K562 (cell line): ENCODE data around the gene DHRS12. TPM values are rescaled to one million over a fixed set of nuclear protein-coding genes. Genes with fewer than 3 reads are reported as not detected.

Experiments
- ATAC-seq: fragments of 200-7000 bp; cut with Tn5 transposase; 3 replicates; pipeline ENCODE4 v1.9.1; 2020; ENCODE audit warnings: moderate library complexity
- BruUV-seq: library from RNA; stranded (reverse); fragments of 400-500 nt; replicated peaks from 2 replicates; lab custom pipeline; 2021; lab: Mats Ljungman, UMichigan
- CTCF ChIA-PET: fragments of 300-600 bp; formaldehyde crosslinking; extraction: SDS; loops from one replicate; lab custom pipeline; 2021; ENCODE audit warnings: low intra/inter-chr PET ratio; lab: Yijun Ruan, JAX
- POLR2A ChIA-PET: fragments of 300-600, 350-650 bp; sonication (Branson Sonifier 250); formaldehyde crosslinking; extraction: SDS; loops from one replicate; lab custom pipeline; 2021; ENCODE audit warnings: antibody characterized with exemption, inconsistent platforms; lab: Yijun Ruan, JAX
- DNase-seq, 4 experiments: peaks; one replicate each; pipeline versions ENCODE4 v3.0.0 to v3.0.0-alpha.2; 2011 to 2018; ENCODE audit warnings: low spot score in 3 of 4, mixed read lengths in 3 of 4; ENCODE audit errors: extremely low read depth in 1 of 4
- FAIRE-seq: peaks from 2 replicates; lab custom pipeline; 2011; peaks lifted over from hg19 to GRCh38; lab: Jason Lieb, UNC
- H2AFZ ChIP-seq: 2 replicates; pipeline ENCODE4 v1.6.0; 2011; ENCODE audit warnings: low read depth, low read length, control low read depth, inconsistent platforms
- H3K27ac ChIP-seq: fragments of 200-600 bp; 3 replicates; pipeline ENCODE4 v1.8.0; 2011; ENCODE audit warnings: low read depth, mild to moderate bottlenecking, control low read depth, inconsistent platforms, low read length, moderate library complexity, mixed read lengths; ENCODE audit errors: extremely low read depth
- H3K27me3 ChIP-seq, 2 experiments: fragments of 300-600 bp in 1 of 2; 2 replicates in 1 of 2; 3 replicates in 1 of 2; pipeline versions ENCODE4 v1.6.0 to v1.8.0; 2011; ENCODE audit warnings: inconsistent platforms in 2 of 2, low read length in 2 of 2, mild to moderate bottlenecking in 1 of 2, mixed read lengths in 1 of 2, moderate library complexity in 1 of 2; ENCODE audit not compliant: control insufficient read depth in 2 of 2, insufficient read depth in 2 of 2
- H3K36me3 ChIP-seq: fragments of 300-600 bp; 3 replicates; pipeline ENCODE4 v1.8.0; 2011; ENCODE audit warnings: mild to moderate bottlenecking, low read length, inconsistent platforms; ENCODE audit not compliant: control insufficient read depth, insufficient read depth
- H3K4me1 ChIP-seq, 2 experiments: fragments of 200-600 bp in 1 of 2; replicated peaks in 1 of 2; 2 replicates in 1 of 2; 3 replicates in 1 of 2; pipeline versions ENCODE4 v1.5.1 to v1.8.0; 2011; ENCODE audit warnings: inconsistent platforms in 2 of 2, low read length in 2 of 2, mild to moderate bottlenecking in 1 of 2, mixed read lengths in 1 of 2, moderate library complexity in 1 of 2; ENCODE audit not compliant: control insufficient read depth in 2 of 2, insufficient read depth in 2 of 2
- H3K4me2 ChIP-seq: 2 replicates; pipeline ENCODE4 v1.6.1; 2011; ENCODE audit warnings: low read length, control low read depth, inconsistent platforms, mixed read lengths; ENCODE audit not compliant: insufficient read depth
- H3K4me3 ChIP-seq: fragments of 200-600 bp; sonication (generic), shearing (Covaris generic); 2 replicates; pipeline ENCODE4 v1.5.1; 2016; ENCODE audit warnings: control low read depth, inconsistent platforms
- H3K79me2 ChIP-seq: fragments of 200-600 bp; 3 replicates; pipeline ENCODE4 v1.8.0; 2011; ENCODE audit warnings: low read length, inconsistent platforms; ENCODE audit not compliant: control insufficient read depth, insufficient read depth
- H3K9ac ChIP-seq, 2 experiments: 2 replicates each; pipeline versions ENCODE4 v1.6.0 to v1.6.1; 2011; ENCODE audit warnings: low read depth in 2 of 2, low read length in 2 of 2, control low read depth in 1 of 2, inconsistent platforms in 1 of 2, mild to moderate bottlenecking in 1 of 2, mixed read lengths in 1 of 2; ENCODE audit not compliant: insufficient read depth in 1 of 2
- H3K9me1 ChIP-seq: one replicate; pipeline ENCODE4 v1.6.0; 2011; ENCODE audit warnings: inconsistent platforms, mild to moderate bottlenecking, low read length, moderate library complexity; ENCODE audit not compliant: control insufficient read depth, insufficient read depth
- H3K9me3 ChIP-seq: replicated peaks from 2 replicates; pipeline ENCODE4 v1.5.1; 2011; ENCODE audit warnings: low read depth, low read length, inconsistent platforms; ENCODE audit not compliant: control insufficient read depth, insufficient read depth
- H4K20me1 ChIP-seq: replicated peaks from 2 replicates; pipeline ENCODE4 v1.6.1; 2011; ENCODE audit warnings: low read length, inconsistent platforms, mixed read lengths; ENCODE audit not compliant: control insufficient read depth, insufficient read depth
- ARID1B ChIP-seq: fragments of 450-650 bp; IDR thresholded peaks from 2 replicates; pipeline ENCODE4 v1.6.1; 2016; ENCODE audit warnings: antibody characterized with exemption, mild to moderate bottlenecking, inconsistent platforms
- BRD4 ChIP-seq: fragments of 200-600 bp; sonication (generic); IDR thresholded peaks from 2 replicates; pipeline ENCODE4 v1.6.1; 2017; ENCODE audit warnings: inconsistent platforms
- BRF2 ChIP-seq: IDR thresholded peaks from 3 replicates; pipeline ENCODE4 v1.6.1; 2011; ENCODE audit warnings: borderline replicate concordance, mild to moderate bottlenecking; ENCODE audit not compliant: insufficient read length, insufficient read depth
- CCAR2 ChIP-seq: fragments of 200-400 bp; formaldehyde crosslinking; IDR thresholded peaks from 2 replicates; pipeline ENCODE4 v1.6.1; 2017; ENCODE audit warnings: mild to moderate bottlenecking, low read depth, low read length
- CEBPB ChIP-seq: fragments of 450-650 bp; IDR thresholded peaks from 2 replicates; pipeline ENCODE4 v1.6.1; 2016; ENCODE audit warnings: missing genetic modification characterization, missing compliant biosample characterization
- CREB1 ChIP-seq, 2 experiments: sonication (generic) in 1 of 2; formaldehyde crosslinking in 1 of 2; IDR thresholded peaks; 2 replicates each; pipeline versions ENCODE4 v1.6.1 to v1.8.0; 2012 to 2022; ENCODE audit warnings: inconsistent platforms in 1 of 2, mild to moderate bottlenecking in 1 of 2, missing genetic modification reagents in 1 of 2, moderate library complexity in 1 of 2
- DACH1 ChIP-seq: fragments of 450-650 bp; IDR thresholded peaks from 2 replicates; pipeline ENCODE4 v1.6.1; 2018; ENCODE audit not compliant: partially characterized antibody
- FOXP4 ChIP-seq: sonication (generic); formaldehyde crosslinking; IDR thresholded peaks from 2 replicates; pipeline ENCODE4 v1.8.0; 2022; ENCODE audit warnings: mild to moderate bottlenecking, missing genetic modification reagents, borderline replicate concordance
- HIVEP1 ChIP-seq: fragments of 250-450 bp; sonication (Bioruptor Pico); IDR thresholded peaks from 2 replicates; pipeline ENCODE4 v1.4.0; 2020; ENCODE audit warnings: mild to moderate bottlenecking
- PCBP1 ChIP-seq: fragments of 200-400 bp; formaldehyde crosslinking; IDR thresholded peaks from 2 replicates; pipeline ENCODE4 v1.6.1; 2018; ENCODE audit warnings: mild to moderate bottlenecking, low read depth, low read length; ENCODE audit not compliant: poor library complexity, severe bottlenecking
- SREBF1 ChIP-seq: fragments of 150-350 bp; IDR thresholded peaks from 2 replicates; pipeline ENCODE4 v1.6.1; 2014; ENCODE audit warnings: antibody characterized with exemption, low read depth, low read length, borderline replicate concordance
- TGIF2 ChIP-seq: sonication (generic); formaldehyde crosslinking; IDR thresholded peaks from 2 replicates; pipeline ENCODE4 v1.8.1; 2022; ENCODE audit warnings: mild to moderate bottlenecking, missing genetic modification reagents, moderate library complexity
- THRA ChIP-seq: fragments of 450-650 bp; IDR thresholded peaks from 2 replicates; pipeline ENCODE4 v1.6.1; 2017; ENCODE audit warnings: mild to moderate bottlenecking, moderate library complexity
- USF2 ChIP-seq: sonication (generic); formaldehyde crosslinking; IDR thresholded peaks from 2 replicates; pipeline ENCODE4 v1.5.0; 2020; ENCODE audit warnings: missing genetic modification reagents
- ZNF280B ChIP-seq: fragments of 250-450 bp; sonication (Bioruptor Pico); IDR thresholded peaks from 2 replicates; pipeline ENCODE4 v1.5.1; 2021; ENCODE audit warnings: mild to moderate bottlenecking
- ZNF584 ChIP-seq: fragments of 200-800 bp; sonication (Bioruptor generic); IDR thresholded peaks from 2 replicates; pipeline ENCODE4 v1.6.1; 2016; ENCODE audit warnings: low read depth, mild to moderate bottlenecking, missing genetic modification characterization, missing compliant biosample characterization
- WGBS: fragments of 100-300 bp; shearing (Covaris generic); methylation state at CpG from one replicate; pipeline ENCODE4 v1.1.6; 2016; ENCODE audit warnings: low coverage, mixed read lengths; ENCODE audit not compliant: insufficient coverage; ENCODE audit errors: missing lambda C conversion rate; 5-methylcytosine and 5-hydroxymethylcytosine counted together
- in situ Hi-C: fragments of 300-500 bp; cut with MboI; formaldehyde crosslinking; loops from 4 replicates; pipeline ENCODE4 v1.15.0; 2018; ENCODE audit warnings: inconsistent platforms, mixed read lengths
- intact Hi-C: fragments of 100-400 bp; cut with micrococcal nuclease; formaldehyde crosslinking; loops from 2 replicates; pipeline ENCODE4 v1.14.2; 2022
- polyA plus RNA-seq, 8 experiments: library from polyadenylated mRNA; depleted of rRNA in 4 of 8; stranded (reverse) in 5 of 8; unstranded in 3 of 8; fragments of >200 nt; fragmentation: Nextera tagmentation in 2 of 8; fragmentation: Illumina TruSeq in 1 of 8; extraction: Ambion mirVana in 2 of 8; extraction: Trizol in 1 of 8; gene quantifications; 2 replicates each; pipeline versions ENCODE4 v1.2.1 to v1.2.3, GENCODE V29; 2011 to 2014; ENCODE audit warnings: inconsistent platforms in 1 of 8, missing spikeins in 1 of 8
- total RNA-seq, 7 experiments: library from RNA; depleted of rRNA in 6 of 7; stranded (reverse); fragments of >200 nt in 6 of 7; fragmentation: Illumina TruSeq in 2 of 7; extraction: Trizol in 2 of 7; gene quantifications; 2 replicates each; pipeline versions ENCODE4 v1.2.1 to v1.2.3, GENCODE V29; 2011 to 2021; ENCODE audit warnings: low replicate concordance in 1 of 7

Gene DHRS12
- total and polyA plus RNA-seq, 9 of the 15 experiments (the other 6 are each of a cell fraction or from before 2014, with no cell fraction given), result 0.62 to 2.7 (median 0.98) TPM

- H3K27ac ChIP-seq, result no peak overlapping the region
- no peaks in the 10 kb centered on the region for H3K9me3 ChIP-seq
- no peaks in the 10 kb centered on the region for H3K36me3 ChIP-seq
- no peak overlapping the region for H3K4me3 ChIP-seq
- ATAC-seq (no peak), FAIRE-seq (no peak), DNase-seq (no peak)
- BruUV-seq, result no TSS peak
- ChIA-PET POLR2A (no interaction called here), CTCF (no interaction called here)
- no peak overlapping the region for H3K4me2 ChIP-seq
- intact Hi-C loops, result no loop called here
- in situ Hi-C loops, result no loop called here
- H3K4me1 ChIP-seq, result peaks cover 10 to 18% of the 10 kb centered on the region in 2 experiments; a peak in 4 of 5 replicates
- H3K27me3 ChIP-seq, result peaks cover 0 to 4% of the 10 kb centered on the region in 2 experiments; a peak in 1 of 5 replicates
- H2AFZ ChIP-seq, result no peak overlapping the region
- WGBS, result 66% methylated on average over 5 of the region's 12 CpGs
- no peaks in the 10 kb centered on the region for H4K20me1 ChIP-seq
- TF ChIP-seq CEBPB (tag) (no peak), ZNF280B (CRISPR knock-in tag) (no peak), FOXP4 (no peak), DACH1 (no peak), BRD4 (no peak), ARID1B (no peak), SREBF1 (no peak), HIVEP1 (no peak), PCBP1 (no peak), TGIF2 (CRISPR knock-in tag) (no peak), BRF2 (no peak), CREB1 (IDR thresholded peaks at IDR 0.05) (no peak), CREB1 (CRISPR knock-in tag; IDR thresholded peaks at IDR 0.05) (no peak), THRA (no peak), CCAR2 (no peak), USF2 (CRISPR knock-in tag) (no peak), ZNF584 (CRISPR knock-in tag) (no peak)
- TF ChIP-seq, all 486 proteins: peak for 0
- no peaks in the 10 kb centered on the region for H3K9me1 ChIP-seq
- H3K79me2 ChIP-seq, result no peaks in the 10 kb centered on the region
- H3K9ac ChIP-seq, result 0 out of 4 replicates have a peak overlapping the region, but pooled peaks of 1 of the 2 experiments have one; percentile 13
These were observed 7.1 kb upstream of the DHRS12 start for GRCh38 chr13:51811046-51811445.
